ENCODE data around the gene CPNE7. TPM values are rescaled to one million over a fixed set of nuclear protein-coding genes. Genes with fewer than 3 reads are reported as not detected.

The CPNE7 gene
- total and polyA plus RNA-seq, 2 of the 8 experiments (the other 6 are each of a cell fraction or from before 2014, with no cell fraction given): 10.0 to 23.7 TPM

GRCh38 chr16:89601906-89602272, 26.3 kb downstream of the CPNE7 start:
- Histone ChIP-seq H2AFZ (ENCODE audit: low read length) (no peak overlapping the region), H3K23ac (ENCODE audit: insufficient read length) (no peak overlapping the region), H4K20me1 (replicated peaks in 1 of 2; ENCODE audit: control insufficient read depth in 1 of 2, insufficient read depth in 2 of 2, low read length in 2 of 2) (peaks cover 0 to 6% of the 10 kb centered on the region in 2 experiments), H2BK120ac (replicated peaks; ENCODE audit: low read depth, low read length) (no peak overlapping the region), H3K23me2 (ENCODE audit: low read depth, low read length) (peaks cover 2% of the 10 kb centered on the region), H3K36me3 (ENCODE audit: control insufficient read depth in 2 of 4, insufficient read depth in 4 of 4, low read length in 3 of 4) (no peaks in the 10 kb centered on the region), H3K56ac (replicated peaks; ENCODE audit: insufficient read length, low read depth, low read length) (no peak overlapping the region), H3K18ac (ENCODE audit: extremely low read depth, low read length) (no peak overlapping the region), H3K14ac (ENCODE audit: insufficient read length) (no peak overlapping the region), H2BK5ac (ENCODE audit: low read depth, low read length) (no peak overlapping the region), H3K4me1 (replicated peaks in 1 of 4; ENCODE audit: control insufficient read depth in 3 of 4, insufficient read depth in 4 of 4, low read length in 3 of 4) (peaks cover 0 to 11% (median 9%) of the 10 kb centered on the region in 4 experiments; a peak in 5 of 7 replicates), H3K27ac (ENCODE audit: low read depth, low read length) (no peak overlapping the region), H3K79me1 (ENCODE audit: low read depth, low read length) (no peaks in the 10 kb centered on the region), H3K79me2 (ENCODE audit: control insufficient read depth in 1 of 2, insufficient read depth in 2 of 2, low read length in 2 of 2) (no peaks in the 10 kb centered on the region), H3K9me3 (ENCODE audit: insufficient read depth in 2 of 2, low read depth in 1 of 2, low read length in 1 of 2) (no peaks in the 10 kb centered on the region), H4K8ac (ENCODE audit: extremely low read depth, insufficient read depth, low read length) (no peak overlapping the region; the same call in 1 of the 2 replicates), H4K5ac (ENCODE audit: insufficient read length, low read depth, low read length) (no peak overlapping the region), H3K27me3 (replicated peaks in 1 of 4; ENCODE audit: control insufficient read depth in 3 of 4, extremely low read depth in 1 of 4, insufficient read depth in 3 of 4, low read length in 3 of 4) (no peaks in the 10 kb centered on the region; a peak in 1 of 7 replicates), H3K4ac (replicated peaks; ENCODE audit: insufficient read length, low read depth, low read length) (no peak overlapping the region), H2BK15ac (ENCODE audit: low read length) (peak overlapping the region; percentile 40; the same call in 1 of the 2 replicates), H3K4me2 (ENCODE audit: insufficient read depth in 1 of 2, low read depth in 2 of 2, low read length in 2 of 2) (peak overlapping the region in 1 of 2 experiments; percentile 62; a peak in 1 of 4 replicates), H2BK20ac (ENCODE audit: low read length) (no peak overlapping the region), H4K91ac (replicated peaks; ENCODE audit: insufficient read length, low read length) (no peak overlapping the region), H2BK12ac (ENCODE audit: low read depth, low read length) (peak overlapping the region; percentile 6; the same call in 1 of the 2 replicates), H3K4me3 (ENCODE audit: extremely low read depth in 1 of 4, insufficient read depth in 2 of 4, low read depth in 3 of 4, low read length in 4 of 4) (peak overlapping the region in 1 of 4 experiments; percentile 15; a peak in 1 of 8 replicates), H3K9ac (replicated peaks in 1 of 4; ENCODE audit: extremely low read depth in 1 of 4, low read depth in 3 of 4, low read length in 3 of 4) (no peak overlapping the region), H2AK5ac (ENCODE audit: low read depth, low read length) (no peak overlapping the region)
- POLR2A ChIA-PET (ENCODE audit: partially characterized antibody): interaction anchor here (0.7 to 1.8 kb wide), 11 partner anchors 10 to 109 kb away, joined by 3 to 8 read pairs (median 3); partner anchors contain the start of gene CHMP1A
- 80% methylated on average over 22 of the region's 22 CpGs; no CpG with 5 or more reads in 1 of the 2 experiments for WGBS, 2 experiments (ENCODE audit: extremely low coverage in 1 of 2, insufficient coverage in 1 of 2, insufficient read length in 1 of 2, insufficient replicate concordance in 2 of 2, low coverage in 1 of 2, low lambda C conversion rate in 2 of 2, missing lambda C conversion rate in 1 of 2)
- DNase-seq (ENCODE audit: low read depth in 1 of 2, low spot score in 2 of 2) (no peak), FAIRE-seq (no peak)
- CTCF ChIA-PET (ENCODE audit: partially characterized antibody): interaction anchor here (1.0 to 4.8 kb wide), 9 partner anchors 9 to 98 kb away, joined by 4 to 56 read pairs (median 7); partner anchors contain the start of gene DPEP1
- no peak for TF ChIP-seq SP4 (IDR thresholded peaks at IDR 0.05; ENCODE audit: low read length)
- TF ChIP-seq, protein P1, sequence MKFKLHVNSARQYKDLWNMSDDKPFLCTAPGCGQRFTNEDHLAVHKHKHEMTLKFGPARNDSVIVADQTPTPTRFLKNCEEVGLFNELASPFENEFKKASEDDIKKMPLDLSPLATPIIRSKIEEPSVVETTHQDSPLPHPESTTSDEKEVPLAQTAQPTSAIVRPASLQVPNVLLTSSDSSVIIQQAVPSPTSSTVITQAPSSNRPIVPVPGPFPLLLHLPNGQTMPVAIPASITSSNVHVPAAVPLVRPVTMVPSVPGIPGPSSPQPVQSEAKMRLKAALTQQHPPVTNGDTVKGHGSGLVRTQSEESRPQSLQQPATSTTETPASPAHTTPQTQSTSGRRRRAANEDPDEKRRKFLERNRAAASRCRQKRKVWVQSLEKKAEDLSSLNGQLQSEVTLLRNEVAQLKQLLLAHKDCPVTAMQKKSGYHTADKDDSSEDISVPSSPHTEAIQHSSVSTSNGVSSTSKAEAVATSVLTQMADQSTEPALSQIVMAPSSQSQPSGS (IDR thresholded peaks at IDR 0.05; ENCODE audit: low read length): no peak
- no peak for TF ChIP-seq NRF1 (IDR thresholded peaks at IDR 0.05; ENCODE audit: low read depth, low read length)

All from H1 (cell line).